ENCODE data around the gene CXXC5. TPM values are rescaled to one million over a fixed set of nuclear protein-coding genes. Genes with fewer than 3 reads are reported as not detected.

The CXXC5 gene
- total RNA-seq, 2 donors from 2014 or later, result 58.5 to 62.5 TPM

DNA sequence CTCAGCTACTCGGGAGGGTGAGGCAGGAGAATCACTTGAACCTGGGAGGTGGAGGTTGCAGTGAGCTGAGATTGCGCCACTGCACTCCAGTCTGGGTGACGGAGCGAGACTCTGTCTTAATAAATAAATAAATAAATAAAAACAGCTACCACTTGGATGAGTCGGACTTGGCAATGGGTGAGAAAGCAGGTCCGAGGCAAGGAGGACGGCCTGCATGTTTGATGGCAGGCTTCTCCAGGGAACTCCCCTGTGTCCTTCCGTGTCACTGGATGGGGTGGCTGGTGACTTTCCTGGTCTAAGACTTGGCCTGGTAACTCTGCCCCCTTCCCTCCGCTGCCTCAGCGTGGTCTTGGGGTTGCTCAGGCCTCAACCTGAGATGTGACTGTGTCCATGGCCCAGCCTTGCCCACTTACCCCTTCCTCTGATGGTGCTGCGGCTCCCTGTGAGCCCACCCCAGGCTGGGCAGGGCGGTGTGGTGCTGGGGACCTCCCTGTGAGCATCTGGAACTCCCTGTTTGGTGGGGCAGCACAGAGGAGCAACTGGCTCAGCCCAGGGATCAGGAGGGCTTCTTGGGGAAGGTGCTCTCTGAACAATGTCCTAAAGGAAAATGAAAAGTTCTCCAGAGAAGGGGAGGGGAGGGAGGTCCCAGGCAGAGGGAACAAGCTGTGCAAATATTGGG, 85.0 kb downstream of the CXXC5 start:
- H3K36me3 ChIP-seq, result no peaks in the 10 kb centered on the region
- H3K4me1 ChIP-seq (ENCODE audit: control insufficient read depth in 1 of 2, low read depth in 2 of 2), result no peaks in the 10 kb centered on the region
- no peak overlapping the region for H3K27ac ChIP-seq
- TF ChIP-seq CTCF (IDR thresholded peaks at IDR 0.05), result no peak
- no peak for ATAC-seq (ENCODE audit: insufficient number of reproducible peaks, low FRiP score, low read depth)
- H3K27me3 ChIP-seq (replicated peaks; ENCODE audit: insufficient read depth), result no peaks in the 10 kb centered on the region
- no peak overlapping the region for H3K4me3 ChIP-seq
- H3K9me3 ChIP-seq, result no peaks in the 10 kb centered on the region
- no peak for DNase-seq (ENCODE audit: low spot score)

Other genes with a start within 250 kb of the CXXC5 start
- 10 to 100 TPM in 1 of 2 donors, 1 to 10 TPM in 1; 1.2 to 11.6 TPM for gene SPATA24, start 244.3 kb upstream of the CXXC5 start, total RNA-seq
- gene DNAJC18, start 208.8 kb upstream of the CXXC5 start, total RNA-seq, result 10 to 100 TPM in 1 of 2 donors, 1 to 10 TPM in 1; 6.9 to 16.7 TPM
- 10 to 100 TPM; 27.1 to 35.6 TPM for gene ECSCR, start 185.6 kb upstream of the CXXC5 start, total RNA-seq
- not detected for gene SMIM33, start 177.3 kb upstream of the CXXC5 start, total RNA-seq
- gene STING1, start 165.6 kb upstream of the CXXC5 start, total RNA-seq, result 100 to 1,000 TPM; 100 to 202 TPM
- gene UBE2D2, start 87.0 kb upstream of the CXXC5 start, total RNA-seq, result 10 to 100 TPM; 51.9 to 66.7 TPM
- under 1 TPM; 0.14 to 0.41 TPM for gene PSD2, start 147.5 kb downstream of the CXXC5 start, total RNA-seq

Data from thoracic aorta (tissue), 2 donors.